ENCODE measurements around the gene NPAS3. TPM values are rescaled to one million over a fixed set of nuclear protein-coding genes. Genes with fewer than 3 reads are reported as not detected.

NPAS3 gene
- total RNA-seq, 1 donor, result 0.86 TPM

DNA sequence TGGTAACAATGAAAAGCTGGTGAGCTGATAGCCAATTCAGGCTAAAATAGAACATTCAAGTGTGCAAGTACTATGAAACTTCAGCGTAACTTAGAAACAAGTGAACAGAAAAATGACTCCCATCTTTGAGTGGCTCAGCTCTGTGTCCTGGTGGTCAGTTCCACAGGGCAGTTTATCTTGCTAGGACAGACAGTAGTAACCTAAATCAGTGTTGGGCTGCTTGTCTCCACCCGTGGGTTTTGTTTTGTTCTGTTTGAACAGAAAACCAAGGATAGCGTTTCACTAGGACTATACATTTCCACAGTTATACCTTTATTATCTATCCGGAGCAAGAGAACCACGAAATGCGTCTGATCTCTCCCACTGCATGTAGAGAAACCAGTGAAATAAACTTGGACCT lies 544.4 kb downstream of the NPAS3 start:
- H3K4me3 ChIP-seq (ENCODE audit: low read depth, low read length), result no peak overlapping the region
- TF ChIP-seq, protein P1, sequence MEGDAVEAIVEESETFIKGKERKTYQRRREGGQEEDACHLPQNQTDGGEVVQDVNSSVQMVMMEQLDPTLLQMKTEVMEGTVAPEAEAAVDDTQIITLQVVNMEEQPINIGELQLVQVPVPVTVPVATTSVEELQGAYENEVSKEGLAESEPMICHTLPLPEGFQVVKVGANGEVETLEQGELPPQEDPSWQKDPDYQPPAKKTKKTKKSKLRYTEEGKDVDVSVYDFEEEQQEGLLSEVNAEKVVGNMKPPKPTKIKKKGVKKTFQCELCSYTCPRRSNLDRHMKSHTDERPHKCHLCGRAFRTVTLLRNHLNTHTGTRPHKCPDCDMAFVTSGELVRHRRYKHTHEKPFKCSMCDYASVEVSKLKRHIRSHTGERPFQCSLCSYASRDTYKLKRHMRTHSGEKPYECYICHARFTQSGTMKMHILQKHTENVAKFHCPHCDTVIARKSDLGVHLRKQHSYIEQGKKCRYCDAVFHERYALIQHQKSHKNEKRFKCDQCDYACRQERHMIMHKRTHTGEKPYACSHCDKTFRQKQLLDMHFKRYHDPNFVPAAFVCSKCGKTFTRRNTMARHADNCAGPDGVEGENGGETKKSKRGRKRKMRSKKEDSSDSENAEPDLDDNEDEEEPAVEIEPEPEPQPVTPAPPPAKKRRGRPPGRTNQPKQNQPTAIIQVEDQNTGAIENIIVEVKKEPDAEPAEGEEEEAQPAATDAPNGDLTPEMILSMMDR (IDR thresholded peaks at IDR 0.05; ENCODE audit: insufficient read depth, low read depth, low read length), result no peak
- no peak for DNase-seq (ENCODE audit: low read depth)

DNA sequence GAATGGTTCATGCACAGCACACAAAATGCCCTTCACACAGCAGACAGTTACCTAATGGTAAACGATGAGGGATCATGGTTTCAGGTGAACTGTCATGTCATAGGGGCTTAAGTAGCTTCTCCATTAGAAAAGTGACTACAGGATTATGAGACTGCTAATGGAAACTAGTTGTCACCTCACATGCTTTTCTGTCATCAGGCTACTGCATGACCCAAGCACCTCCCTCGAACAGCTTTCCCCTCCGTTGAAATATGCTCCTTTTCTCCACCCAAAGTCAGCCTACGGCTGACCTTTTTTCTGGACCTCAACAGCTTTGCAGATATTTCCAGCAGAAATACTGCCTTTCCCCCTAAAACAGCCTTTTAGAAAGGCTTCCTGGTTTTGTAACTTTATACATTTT lies 544.9 kb downstream of the NPAS3 start:
- TF ChIP-seq, protein P1 (IDR thresholded peaks at IDR 0.05; ENCODE audit: insufficient read depth, low read depth, low read length), result no peak
- H3K4me3 ChIP-seq (ENCODE audit: low read depth, low read length), result no peak overlapping the region
- DNase-seq (ENCODE audit: low read depth), result no peak

DNA sequence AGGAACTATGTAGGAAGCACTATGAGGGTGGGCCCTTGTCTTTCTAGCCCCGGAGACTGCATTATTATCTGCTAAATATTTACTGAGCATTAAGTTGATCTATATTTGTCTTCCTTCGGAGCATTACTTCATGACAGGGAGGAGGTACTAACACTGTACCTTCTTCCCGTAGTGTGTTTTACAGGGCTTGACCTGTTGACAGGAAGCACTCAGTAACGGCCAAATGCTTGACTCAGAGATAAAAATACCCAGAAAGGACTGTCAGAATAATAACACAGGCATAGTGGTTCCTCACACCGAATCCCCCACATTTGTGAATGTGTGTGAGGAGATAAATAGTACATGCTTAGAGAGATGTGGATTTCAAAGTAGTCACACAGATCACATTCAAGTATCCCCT lies 545.6 kb downstream of the NPAS3 start:
- DNase-seq (ENCODE audit: low read depth), result no peak
- no peak overlapping the region for H3K4me3 ChIP-seq (ENCODE audit: low read depth, low read length)
- TF ChIP-seq, protein P1 (IDR thresholded peaks at IDR 0.05; ENCODE audit: insufficient read depth, low read depth, low read length), result no peak

DNA sequence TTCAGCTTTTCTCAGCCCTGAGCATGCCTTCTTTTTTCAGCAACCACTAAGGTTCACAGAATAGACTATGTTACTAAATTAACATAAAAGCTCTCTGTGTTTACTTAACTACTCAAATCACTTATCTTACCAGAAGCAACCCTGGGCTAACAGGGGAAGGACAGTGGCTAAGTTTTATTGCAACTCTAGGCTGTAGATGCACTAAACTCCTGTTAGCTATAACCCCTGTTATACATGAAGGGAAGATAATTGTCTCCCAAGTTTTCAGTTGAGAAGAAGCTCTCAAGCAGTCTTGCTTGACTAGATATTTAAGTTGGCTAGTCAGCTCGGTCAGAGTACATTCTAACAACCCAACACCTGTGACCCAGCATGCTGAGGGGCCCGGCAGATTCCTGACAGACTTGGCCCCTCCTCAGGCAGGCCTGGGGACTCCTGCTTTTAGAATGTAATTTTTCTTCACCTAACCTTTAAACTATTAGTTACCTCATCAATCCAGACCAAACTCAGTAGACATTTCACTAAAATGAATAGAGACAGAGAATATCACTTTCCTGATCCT lies 547.7 kb downstream of the NPAS3 start:
- TF ChIP-seq, protein P1 (IDR thresholded peaks at IDR 0.05; ENCODE audit: insufficient read depth, low read depth, low read length), result no peak
- DNase-seq (ENCODE audit: low read depth), result no peak
- no peak overlapping the region for H3K4me3 ChIP-seq (ENCODE audit: low read depth, low read length)

DNA sequence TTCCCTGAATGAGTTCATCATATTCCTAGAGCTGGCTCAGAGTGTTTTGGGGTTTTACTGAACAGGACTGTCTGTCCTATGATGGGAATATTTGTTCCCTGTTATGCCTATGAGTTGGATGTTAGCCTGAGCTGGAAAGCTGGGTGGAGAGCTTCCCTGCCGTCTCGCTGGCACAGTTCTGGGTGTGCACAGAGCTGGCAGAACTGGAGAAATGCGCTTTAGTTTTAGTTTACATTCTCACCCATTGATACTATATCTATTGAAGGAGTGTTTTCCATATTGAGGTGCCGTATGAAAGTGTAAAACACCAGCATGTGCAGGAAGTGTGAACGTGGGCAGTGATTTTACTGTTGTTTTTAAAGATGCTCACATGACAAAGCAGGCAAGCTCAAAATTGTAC lies 549.9 kb downstream of the NPAS3 start:
- TF ChIP-seq, protein P1 (IDR thresholded peaks at IDR 0.05; ENCODE audit: insufficient read depth, low read depth, low read length), result no peak
- no peak for DNase-seq (ENCODE audit: low read depth)
- no peak overlapping the region for H3K4me3 ChIP-seq (ENCODE audit: low read depth, low read length)

DNA sequence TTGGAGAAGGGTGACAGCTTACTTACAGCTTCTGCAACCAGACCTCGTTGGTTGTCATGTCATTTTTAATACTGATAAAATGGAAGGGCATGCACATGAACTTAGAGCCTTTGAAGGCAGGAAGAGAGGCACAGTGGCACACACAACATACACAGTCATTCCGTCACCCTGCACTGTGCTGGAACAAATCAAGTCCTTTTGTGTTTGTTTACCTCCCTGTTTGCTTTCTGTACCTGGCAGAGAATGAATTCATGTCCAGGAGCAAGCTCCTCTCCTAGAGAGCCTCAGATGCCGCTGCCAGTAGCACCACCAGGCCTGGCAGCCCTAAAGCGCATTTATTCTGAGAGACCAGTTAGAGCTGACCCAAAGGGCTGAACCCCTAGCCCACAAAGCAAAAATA lies 551.9 kb downstream of the NPAS3 start:
- DNase-seq (ENCODE audit: low read depth), result no peak
- TF ChIP-seq, protein P1 (IDR thresholded peaks at IDR 0.05; ENCODE audit: insufficient read depth, low read depth, low read length), result no peak
- H3K4me3 ChIP-seq (ENCODE audit: low read depth, low read length), result no peak overlapping the region

DNA sequence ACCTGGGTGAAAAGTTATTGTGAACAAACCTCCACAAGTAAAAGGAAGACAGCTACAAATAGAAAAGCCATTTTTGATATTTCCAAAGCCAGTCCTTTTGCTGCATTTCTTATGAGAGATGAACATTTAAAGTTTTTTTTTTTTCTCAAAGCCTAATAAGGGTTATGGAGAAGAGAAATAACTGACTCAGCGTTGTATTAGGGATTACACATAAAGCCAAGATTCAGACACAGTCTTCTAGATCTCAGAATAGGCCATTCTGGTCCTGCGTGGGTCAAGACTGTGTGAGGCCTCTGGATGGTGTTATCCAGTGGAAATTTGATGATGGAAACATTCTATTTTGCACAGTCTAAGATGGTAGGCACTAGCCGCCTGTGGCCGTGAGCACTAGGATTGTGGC lies 552.4 kb downstream of the NPAS3 start:
- TF ChIP-seq, protein P1 (IDR thresholded peaks at IDR 0.05; ENCODE audit: insufficient read depth, low read depth, low read length), result no peak

More for the DNA sequence above, 552.4 kb downstream of the NPAS3 start:
- DNase-seq (ENCODE audit: low read depth), result no peak
- no peak overlapping the region for H3K4me3 ChIP-seq (ENCODE audit: low read depth, low read length)

All from fibroblast of villous mesenchyme (primary cell).